Ramos (cell line): Measurements from ENCODE around the gene WDR18.

Source experiments
- in situ Hi-C: fragments of 300-500 bp; cut with MboI; formaldehyde crosslinking; loops from one replicate; pipeline ENCODE4 v1.14.3; 2022; ENCODE audit warnings: low sequenced_read_pairs; ENCODE audit not compliant: unreplicated experiment

The WDR18 gene

DNA sequence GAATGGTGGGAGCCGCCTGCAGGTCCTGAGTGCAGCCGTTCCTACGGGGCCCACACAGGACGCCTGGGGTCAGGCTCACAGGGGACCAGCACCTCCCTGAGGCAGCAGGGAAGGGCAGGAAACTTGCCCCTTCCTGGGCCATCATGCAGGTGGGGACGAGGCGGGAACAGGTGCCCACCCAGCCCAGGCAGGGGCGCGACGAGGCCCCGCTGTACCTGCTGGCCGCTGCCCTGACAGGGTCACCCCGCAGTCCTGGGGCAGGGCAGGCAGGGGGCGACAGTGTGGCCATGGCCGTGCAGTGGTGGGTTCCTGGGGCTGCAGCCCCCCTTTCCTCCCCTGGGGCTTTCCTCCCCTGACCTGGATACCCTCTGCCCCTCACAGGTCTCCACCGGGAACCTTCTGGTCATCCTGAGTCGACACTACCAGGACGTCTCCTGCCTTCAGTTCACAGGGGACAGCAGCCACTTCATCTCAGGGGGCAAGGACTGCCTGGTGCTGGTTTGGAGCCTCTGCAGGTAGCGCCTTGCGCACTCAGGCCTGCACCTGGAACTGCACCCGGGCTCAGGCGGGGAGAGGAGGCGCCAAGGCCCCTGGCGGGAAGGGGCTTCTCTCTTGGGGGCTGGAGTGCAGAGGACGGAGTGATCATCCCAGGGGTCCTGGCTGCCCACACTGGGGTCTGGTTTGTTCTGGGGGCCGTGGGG, 5.4 kb downstream of the WDR18 start:
- in situ Hi-C loops, result loop anchor here (5.0 to 10.0 kb wide), 2 partner anchors 67 to 135 kb away; partner anchors contain the start of genes CFD and ELANE

DNA sequence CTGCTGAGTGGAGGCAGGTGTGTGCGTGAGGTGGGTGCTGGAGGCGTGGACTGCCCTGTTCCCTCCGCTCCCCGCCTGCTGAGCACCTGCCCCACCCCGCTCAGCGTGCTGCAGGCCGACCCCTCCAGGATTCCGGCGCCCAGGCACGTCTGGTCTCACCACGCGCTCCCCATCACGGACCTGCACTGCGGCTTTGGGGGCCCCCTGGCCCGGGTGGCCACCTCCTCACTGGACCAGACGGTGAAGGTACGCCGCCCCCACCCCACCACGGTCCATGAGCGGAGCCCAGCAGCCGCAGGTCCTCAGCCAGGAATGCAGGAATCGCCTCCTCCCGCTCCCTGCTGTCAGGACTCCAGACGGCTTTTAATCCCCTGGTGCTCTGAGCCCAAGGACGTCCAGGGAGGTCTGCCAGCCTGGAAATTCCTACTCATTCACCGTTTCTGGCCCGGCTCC, 6.0 kb downstream of the WDR18 start:
- in situ Hi-C loops, result no loop called here

DNA sequence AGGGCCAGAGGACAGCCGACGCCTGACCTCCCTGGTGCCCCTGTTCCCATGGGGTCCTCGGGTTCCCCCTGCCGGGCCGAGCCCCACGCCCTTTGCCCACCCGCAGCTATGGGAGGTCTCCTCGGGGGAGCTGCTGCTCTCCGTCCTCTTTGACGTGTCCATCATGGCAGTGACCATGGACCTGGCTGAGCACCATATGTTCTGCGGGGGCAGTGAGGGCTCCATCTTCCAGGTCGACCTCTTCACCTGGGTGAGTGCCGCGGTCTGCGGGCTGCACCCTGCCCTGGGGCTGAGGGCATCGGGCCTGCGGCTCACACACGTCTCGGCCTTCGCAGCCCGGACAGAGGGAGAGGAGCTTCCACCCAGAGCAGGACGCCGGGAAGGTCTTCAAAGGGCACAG, 6.6 kb downstream of the WDR18 start:
- in situ Hi-C loops, result no loop called here

DNA sequence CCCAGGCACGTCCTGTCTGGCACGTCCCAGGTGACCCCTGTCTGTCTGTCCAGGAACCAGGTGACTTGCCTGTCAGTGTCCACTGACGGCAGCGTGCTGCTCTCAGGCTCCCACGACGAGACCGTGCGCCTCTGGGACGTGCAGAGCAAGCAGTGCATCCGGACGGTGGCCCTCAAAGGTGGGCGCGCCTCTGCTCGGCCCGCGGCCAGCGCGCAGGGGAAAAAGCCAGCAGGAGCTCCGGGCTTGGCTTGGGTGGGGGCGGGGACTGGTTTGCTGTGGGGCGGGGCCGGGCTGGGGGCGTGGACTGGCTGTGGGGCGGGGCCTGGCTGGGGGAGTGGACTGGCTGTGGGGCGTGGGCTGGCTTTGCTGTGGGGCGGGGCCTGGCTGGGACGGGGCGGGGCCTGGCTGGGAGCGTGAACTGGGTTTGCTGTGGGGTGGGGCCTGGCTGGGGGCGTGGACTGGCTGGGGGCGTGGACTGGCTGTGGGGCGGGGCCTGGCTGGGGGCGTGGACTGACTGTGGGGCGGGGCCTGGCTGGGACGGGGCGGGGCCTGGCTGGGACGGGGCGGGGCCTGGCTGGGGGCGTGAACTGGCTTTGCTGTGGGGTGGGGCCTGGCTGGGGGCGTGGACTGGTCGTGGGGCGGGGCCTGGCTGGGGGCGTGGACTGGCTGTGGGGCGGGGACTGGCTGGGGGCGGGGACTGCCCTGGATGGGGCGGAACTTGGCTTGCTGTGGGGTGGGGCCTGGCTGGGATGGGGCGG, 7.2 kb downstream of the WDR18 start:
- in situ Hi-C loops, result no loop called here

DNA sequence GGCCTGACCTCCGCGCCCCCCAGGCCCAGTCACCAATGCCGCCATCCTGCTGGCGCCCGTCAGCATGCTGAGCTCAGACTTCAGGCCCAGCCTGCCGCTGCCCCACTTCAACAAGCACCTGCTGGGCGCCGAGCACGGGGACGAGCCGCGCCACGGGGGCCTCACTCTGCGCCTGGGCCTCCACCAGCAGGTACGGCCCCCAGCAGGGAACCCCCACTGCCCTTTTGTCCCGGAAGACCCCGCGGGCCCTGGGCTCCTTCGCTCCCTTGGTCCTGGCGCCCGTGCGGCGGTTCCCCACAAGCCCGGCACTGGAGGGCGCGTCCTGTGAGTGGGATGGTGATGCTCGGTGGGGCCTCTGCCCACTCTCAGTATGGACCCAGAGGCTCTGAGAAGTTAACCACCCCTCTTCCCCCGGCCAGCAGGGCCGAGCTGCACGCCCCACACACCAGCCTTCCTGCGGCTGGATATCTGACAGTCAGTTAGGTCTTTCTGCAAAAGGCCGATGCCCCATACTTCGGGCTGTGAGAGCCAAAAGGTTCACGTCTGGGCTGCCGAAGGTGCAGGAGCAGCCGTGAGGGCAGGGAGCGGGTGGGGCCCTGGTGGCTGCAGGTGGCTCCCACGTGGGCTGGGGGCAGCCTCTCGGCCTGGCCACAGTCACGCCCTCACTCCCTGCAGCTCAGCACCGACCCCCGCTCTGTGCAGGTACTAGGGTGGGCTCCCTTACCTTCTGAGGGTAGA, 8.0 kb downstream of the WDR18 start:
- in situ Hi-C loops, result no loop called here

DNA sequence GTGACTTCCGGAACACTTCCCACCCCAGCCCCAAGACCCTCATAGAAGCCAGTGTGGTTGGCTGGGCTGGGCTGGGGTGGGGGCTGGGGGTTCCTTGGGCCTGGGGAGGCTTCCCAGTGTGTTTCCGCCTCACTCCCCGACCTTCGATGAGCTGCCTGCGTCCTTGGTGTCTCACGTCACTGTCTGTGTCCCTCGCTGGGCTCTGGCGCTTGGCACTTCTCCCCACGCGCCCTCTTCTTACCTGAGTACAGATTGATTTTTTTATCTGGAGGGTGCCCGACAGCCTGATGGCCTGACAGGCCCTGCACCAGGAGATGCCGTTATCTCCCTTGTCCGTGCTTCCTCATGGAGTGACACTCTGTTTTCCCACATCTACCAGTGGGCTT, 8.5 kb downstream of the WDR18 start:
- in situ Hi-C loops, result no loop called here

DNA sequence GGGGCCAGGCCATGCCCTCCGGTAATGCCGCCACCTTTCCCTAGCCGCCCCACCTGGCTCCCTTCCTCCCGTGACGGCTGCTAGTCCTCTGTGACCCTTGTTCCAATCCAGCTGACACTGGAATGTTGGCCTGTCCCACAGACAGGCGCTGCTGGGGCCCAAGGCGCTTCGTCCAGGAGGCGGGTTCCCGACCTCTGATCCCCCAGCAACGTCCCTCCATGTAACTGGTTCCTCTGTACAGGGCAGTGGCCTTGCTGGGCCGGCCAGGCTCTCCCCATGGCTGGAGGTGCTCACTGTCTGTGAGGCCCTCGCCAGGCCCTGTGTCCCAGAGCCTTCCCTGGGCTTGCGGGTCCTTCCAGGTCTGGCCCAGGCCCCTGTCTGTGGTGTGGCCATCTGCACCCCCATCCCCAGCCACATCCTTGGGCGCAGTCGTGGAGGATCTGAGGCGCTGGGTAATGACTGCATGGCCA, 9.3 kb downstream of the WDR18 start:
- in situ Hi-C loops, result no loop called here

DNA sequence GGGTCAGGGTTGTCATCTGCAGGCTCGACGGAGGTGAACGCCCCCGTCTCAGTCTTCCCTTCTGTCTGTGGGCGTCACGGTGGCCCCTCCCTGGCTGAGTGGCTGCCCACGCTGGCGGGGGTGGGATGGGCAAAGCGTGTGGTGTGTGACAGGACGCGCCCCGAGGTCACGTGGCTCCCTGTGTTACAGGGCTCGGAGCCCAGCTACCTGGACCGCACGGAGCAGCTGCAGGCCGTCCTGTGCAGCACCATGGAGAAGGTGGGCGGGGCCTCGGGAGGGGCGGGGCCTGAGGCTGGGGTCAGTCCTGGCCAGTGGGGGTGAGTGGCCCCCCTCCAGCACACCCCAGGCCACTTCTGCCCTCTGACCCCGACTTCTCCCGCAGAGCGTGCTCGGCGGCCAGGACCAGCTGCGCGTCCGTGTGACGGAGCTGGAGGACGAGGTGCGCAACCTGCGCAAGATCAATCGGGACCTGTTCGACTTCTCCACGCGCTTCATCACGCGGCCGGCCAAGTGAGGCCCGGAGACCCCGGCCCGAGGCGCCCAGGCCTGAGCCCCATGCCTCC, 9.8 kb downstream of the WDR18 start:
- in situ Hi-C loops, result no loop called here

DNA sequence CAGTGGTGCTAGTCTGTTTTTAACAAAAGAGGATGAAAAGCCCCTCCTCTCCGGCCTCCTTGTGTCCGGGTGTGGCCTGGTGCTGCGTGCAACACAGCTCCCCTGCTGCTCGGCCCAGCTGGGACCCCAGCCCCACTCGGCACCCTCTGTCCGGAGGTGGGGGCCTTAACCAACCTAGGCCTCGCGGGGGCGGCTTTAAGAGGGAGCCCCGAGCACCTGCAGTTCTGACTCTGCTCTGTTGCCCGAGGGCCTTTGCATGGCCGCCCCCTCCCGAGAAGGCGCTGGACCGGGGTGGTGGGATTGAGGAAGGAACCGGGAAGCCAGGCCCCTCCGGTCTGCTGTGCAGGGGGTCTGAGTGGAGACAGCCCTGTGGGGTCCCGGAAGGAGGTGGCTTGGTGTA, 10.4 kb downstream of the WDR18 start:
- in situ Hi-C loops, result no loop called here

DNA sequence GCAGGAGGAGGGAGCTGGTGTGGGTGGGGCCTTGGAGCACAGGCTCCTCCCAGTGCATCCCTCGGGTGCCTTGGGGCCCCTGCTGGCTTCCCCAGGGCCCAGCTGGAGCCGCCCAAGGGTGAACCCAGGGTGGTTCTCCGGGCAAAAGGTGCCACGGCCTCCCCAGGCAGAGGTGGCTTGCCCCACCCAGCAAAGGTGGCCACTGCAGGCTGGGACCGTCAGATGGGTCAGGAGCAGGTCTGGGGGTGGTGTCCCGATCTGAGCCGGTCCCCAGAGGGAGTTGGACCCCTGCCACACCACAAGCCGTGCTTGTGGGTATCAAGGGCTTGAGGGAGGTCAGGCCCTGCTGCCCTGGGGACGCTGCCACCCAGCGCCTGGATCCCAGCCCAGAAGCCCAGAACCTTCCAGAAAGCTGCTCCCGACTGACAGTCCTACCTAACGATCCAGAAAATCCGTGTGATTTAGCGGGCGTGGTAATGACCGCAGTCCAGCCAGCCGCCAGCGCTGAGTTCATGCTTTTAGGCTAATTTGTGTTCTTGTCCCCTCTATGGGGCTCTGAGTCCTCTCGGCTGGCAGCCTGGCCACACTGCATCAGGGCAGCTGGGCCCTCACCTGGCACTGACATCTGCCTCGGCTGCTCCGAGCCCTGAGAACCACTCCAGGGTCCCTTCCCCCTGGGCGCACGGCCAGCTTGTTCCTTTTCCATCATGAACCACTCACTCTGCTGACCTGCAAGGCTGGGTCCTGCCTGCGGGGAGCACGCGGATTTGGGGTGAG, 11.1 kb downstream of the WDR18 start:
- in situ Hi-C loops, result no loop called here

DNA sequence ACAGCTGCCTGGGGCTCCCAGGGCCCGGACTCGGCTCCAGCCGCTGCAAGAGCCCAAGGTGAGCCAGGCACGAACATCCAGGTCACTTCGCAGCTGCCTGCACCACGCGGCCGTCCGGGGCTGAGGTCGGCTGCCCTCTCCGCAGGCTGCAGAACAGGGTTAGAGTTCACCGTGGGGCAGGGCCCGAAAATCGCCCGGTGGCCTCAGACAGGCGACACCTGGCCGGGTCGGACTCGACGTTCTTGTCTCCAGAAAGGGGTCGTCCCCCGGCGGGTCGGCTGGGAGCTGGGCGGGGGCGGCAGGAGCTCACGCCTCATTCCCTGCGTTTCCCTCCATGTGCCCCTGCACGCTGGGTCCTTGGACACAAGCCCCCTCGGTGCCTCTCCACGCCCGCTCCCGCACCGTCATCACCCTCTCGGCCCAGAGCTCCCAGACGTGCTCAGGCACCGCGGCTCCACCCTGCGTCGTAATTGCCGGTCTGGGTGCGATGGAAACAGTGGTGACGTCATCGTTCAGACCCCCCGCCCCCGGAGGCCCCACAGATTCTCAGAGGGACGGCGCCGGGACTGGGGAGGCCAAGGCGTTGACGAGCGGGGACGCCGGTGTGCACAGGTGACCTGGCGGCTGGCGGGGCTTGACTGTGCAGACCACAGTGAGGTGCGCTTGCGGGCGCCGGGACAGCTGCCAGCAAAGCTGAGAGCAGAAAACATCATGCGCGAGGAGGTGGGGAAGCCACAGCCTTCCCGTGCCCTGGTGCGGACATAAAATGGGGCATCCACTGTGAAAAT, 12.1 kb downstream of the WDR18 start:
- in situ Hi-C loops, result no loop called here

DNA sequence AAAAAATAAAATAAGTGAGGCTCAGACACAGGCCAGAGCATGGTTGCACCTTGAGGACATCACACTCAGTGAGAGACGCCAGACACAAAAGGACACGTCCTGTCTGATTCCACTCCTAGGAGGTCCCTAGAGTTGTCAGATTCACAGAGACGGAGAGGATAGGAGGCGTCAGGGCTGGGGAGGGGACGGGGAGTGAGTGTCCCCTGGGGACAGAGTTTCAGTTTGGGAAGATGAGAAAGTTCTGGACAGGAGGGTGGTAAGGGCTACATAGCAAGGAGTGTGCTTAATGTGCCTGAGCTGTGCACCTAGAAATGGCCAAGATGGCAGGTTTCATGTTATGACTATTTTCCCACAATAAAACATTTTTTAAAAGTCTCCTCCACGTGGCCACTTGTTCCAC, 13.9 kb downstream of the WDR18 start:
- in situ Hi-C loops, result no loop called here

DNA sequence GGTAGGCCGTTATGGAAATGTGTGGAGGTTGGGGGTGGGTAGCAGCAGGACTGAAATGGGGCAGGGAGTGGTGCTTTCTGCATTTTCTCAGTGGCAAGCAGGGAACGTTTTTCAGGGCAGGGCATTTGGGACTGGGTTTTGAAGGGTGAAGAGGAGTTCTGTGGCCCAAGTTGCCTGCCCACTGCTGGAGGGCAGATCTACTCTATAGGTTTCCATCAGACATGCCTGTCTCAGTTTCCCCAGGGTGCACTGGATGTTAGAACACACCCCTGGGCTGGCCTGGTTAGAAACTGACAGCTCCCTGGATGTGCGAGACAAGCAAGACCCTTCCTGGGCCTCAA, 15.2 kb downstream of the WDR18 start:
- in situ Hi-C loops, result no loop called here

DNA sequence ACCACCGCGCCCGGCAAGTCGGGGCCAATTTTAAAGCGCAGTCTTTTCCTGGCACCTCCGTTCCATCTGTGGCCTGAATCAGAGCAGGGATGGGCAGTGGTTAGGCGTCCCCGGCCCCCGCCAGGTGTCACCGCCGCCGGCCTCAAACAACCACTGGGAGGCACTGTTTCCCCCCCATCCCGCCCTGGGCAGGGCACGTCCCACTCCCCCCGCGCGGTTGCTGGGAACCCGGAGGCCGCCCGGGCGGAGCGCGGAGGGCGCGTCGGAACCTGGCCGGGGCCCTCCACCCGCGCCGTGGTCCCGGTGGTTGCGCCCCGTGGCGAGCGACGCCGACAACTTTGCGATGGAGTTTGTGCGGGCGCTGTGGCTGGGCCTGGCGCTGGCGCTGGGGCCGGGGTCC, 15.9 kb downstream of the WDR18 start, which contains the start of gene GRIN3B:
GRIN3B (plus strand) TSS at position 325 of the 400 bp plus-strand sequence; CDS start at position 344, 19 bp downstream.
- in situ Hi-C loops, result no loop called here

DNA sequence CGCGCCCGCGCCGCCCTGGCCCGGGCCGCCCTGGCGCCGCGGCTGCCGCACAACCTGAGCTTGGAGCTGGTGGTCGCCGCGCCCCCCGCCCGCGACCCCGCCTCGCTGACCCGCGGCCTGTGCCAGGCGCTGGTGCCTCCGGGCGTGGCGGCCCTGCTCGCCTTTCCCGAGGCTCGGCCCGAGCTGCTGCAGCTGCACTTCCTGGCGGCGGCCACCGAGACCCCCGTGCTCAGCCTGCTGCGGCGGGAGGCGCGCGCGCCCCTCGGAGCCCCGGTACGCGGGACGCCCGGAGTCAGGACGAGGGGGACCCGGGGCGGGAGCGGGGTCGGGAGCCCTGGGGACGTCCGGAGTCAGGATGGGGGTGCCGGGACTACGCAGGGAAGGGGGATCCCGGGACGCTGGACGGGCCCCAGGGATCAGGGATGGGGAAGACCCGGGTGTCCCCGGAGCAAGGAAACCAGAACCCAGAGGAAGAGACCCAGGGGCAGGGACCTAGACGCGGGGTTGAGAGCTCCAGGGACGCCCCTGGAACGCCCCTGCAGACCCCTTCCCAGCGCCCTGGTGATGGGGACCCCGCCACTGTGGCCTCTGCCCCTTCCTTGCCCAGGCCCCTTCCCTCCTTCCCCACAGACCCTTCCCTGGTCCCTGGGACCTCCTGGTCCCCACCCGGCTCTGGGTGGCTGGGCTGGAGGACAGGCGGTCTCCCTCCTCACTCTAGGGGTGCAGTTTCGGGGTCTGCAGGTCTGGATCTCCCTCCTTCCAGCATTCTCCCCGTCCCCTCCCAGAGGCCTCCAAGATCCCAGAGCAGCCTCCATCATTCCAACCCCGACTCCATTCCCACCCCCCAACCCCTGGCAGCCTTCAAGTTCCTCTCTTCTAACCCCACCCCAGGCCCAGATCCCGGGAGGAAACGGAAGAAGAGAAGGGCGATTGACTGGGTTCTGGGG, 16.7 kb downstream of the WDR18 start:
- in situ Hi-C loops, result no loop called here

DNA sequence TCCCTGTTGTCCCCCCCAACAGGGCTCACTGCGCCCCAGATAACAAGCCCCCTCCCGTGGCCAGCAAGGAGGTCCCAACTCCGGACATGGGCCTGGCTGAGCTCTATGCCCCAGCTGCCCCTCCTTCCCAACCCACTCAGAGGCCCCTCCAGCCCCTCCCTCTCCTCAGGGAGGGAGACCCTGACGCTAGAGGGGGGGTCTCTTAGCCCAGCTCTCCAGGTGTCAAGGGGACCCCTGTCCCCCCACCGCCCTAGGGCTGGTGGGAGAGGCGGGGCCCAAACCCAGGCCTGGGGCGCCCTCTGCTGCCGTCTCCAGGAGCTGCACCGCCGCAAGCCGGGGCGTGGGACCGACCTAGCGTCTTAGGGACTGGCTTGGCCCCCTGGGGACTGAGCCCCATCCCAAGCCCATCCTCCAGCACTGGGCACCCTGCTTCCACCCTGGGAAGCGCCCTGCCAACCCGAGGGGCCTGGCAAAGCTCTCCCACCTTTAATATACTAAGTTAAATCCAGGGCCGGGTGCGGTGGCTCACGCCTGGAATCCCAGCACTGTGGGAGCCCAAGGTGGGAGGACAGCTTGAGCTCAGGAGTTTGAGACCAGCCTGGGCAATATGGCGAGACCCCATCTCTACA, 17.5 kb downstream of the WDR18 start:
- in situ Hi-C loops, result no loop called here

DNA sequence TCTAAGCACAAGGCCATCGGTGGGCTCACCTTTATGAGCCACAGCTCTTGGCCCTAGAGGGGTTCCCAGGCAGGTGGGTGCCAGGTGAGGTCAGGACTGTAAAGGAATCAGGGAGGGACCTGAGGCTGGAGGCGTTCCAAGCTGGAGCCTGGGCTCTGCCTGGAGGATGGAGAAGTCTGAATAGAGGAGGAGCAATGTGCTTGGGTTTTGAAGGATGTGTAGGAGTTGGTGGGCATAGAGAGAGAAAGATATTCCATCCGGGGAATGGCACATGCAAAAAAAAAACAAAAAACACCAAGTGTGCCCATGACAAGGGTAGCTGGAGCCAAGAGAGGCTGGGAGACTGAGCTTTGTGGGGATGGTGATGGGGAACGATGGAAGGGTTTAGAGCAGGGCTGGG, 18.5 kb downstream of the WDR18 start:
- in situ Hi-C loops, result no loop called here

DNA sequence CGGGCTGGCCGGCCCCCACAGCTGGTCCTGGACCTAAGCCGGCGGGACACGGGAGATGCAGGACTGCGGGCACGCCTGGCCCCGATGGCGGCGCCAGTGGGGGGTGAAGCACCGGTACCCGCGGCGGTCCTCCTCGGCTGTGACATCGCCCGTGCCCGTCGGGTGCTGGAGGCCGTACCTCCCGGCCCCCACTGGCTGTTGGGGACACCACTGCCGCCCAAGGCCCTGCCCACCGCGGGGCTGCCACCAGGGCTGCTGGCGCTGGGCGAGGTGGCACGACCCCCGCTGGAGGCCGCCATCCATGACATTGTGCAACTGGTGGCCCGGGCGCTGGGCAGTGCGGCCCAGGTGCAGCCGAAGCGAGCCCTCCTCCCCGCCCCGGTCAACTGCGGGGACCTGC, 19.1 kb downstream of the WDR18 start:
- in situ Hi-C loops, result no loop called here
